GM10847 (cell line): ENCODE results near the gene DNAI2.

Experiments
- POLR2A ChIP-seq: IDR thresholded peaks from 2 replicates; pipeline ENCODE4 v1.6.1; 2011; ENCODE audit not compliant: insufficient read length; ENCODE audit errors: extremely low read depth

The DNAI2 gene

DNA sequence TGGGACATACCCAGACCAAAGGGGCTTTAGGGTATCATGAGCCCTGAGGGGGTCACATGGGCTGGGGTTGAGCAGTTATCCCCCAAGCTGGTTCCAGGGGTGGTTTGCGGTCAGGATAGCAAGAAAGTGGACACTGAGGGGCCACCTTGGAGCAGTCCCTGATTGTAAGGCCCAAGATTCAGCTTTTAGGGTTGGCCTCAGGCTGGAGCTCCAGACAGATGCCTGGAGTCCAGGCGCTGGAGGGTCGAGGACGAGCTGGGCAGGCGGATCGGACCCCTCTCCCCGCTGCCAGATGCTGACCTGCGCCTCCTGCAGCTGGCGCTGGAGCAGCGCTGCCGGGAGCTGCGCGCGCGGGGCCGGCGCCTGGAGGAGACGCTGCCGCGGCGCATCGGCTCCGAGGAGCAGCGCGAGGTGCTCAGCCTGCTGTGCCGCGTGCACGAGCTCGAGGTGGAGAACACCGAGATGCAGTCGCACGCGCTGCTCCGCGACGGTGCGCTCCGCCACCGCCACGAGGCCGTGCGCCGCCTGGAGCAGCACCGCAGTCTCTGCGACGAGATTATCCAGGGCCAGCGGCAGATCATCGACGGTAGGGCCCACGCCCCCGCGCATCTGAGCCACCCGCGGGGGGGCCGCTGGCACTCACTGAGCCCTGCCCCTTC is 77.6 kb downstream of the DNAI2 start:
- no peak for TF ChIP-seq POLR2A

DNA sequence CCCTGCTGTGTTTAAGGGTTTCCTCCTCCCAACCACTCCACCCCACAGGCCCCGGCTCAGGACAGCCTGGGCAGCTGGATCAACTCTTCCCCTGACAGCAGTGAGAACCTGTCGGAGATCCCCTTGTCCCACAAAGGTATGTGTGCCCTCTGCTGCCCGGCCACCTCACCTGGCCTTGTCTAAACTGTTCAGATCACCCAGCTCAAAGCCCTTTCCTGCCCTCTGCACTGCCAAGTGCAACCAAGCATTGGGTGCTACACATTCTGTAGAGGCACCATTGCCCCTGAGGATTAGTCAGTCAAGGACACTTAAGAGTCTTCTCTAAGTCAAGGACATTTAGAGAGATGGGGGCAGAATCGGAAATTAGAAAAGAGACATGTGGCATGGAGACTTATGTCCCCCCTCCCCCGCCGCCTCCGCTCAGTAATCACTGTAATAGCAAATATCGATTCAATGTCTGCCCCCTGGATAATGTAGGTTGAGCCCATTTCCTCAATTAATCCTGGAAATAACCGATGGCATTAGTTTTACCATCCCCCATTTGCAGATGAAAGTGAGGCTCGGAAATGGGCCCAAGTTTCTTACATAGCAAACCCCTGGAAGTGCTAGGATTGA is 79.5 kb downstream of the DNAI2 start:
- TF ChIP-seq POLR2A = no peak

DNA sequence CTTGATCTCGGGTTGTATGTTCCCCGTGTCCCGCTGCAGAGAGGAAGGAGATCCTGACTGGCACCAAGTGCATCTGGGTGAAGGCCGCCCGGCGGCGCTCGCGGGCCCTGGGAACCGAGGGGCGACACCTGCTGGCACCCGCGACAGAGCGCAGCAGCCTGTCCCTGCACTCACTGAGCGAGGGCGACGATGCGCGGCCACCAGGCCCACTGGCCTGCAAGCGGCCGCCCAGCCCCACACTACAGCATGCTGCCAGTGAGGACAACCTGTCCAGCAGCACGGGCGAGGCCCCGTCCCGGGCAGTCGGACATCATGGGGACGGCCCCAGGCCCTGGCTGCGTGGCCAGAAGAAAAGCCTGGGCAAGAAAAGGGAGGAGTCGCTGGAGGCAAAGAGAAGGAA is 80.1 kb downstream of the DNAI2 start:
- no peak for TF ChIP-seq POLR2A

- no peak for TF ChIP-seq POLR2A
Observed at GRCh38 chr17:74354561-74354960, 80.5 kb downstream of the DNAI2 start.

- no peak for TF ChIP-seq POLR2A
Observed at GRCh38 chr17:74355065-74355464, 81.0 kb downstream of the DNAI2 start.

GRCh38 chr17:74356646-74357465 is 82.8 kb downstream of the DNAI2 start:
- TF ChIP-seq POLR2A = no peak

DNA sequence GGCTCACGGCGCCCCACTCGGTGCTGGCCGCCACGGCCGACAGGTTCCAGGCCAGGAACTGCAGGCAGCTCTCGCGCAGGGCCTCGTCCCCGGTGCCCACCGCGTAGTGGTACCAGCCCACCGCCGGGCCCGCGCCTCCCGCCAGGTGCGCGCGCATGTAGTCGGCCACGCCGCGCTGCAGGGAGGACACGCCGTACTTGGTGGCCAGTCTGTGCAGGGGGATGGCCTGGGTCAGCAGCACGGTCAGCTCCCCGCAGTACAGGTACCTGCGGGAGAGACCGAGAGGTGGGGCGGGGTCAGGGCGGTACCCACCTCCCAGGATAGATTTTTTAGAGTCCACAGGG is 83.4 kb downstream of the DNAI2 start:
- TF ChIP-seq POLR2A = no peak

GRCh38 chr17:74358697-74359096 is 84.7 kb downstream of the DNAI2 start:
- no peak for TF ChIP-seq POLR2A

- no peak for TF ChIP-seq POLR2A
Observed at GRCh38 chr17:74359916-74360315, 85.9 kb downstream of the DNAI2 start.

- TF ChIP-seq POLR2A = no peak
Observed at GRCh38 chr17:74360899-74361229, 86.8 kb downstream of the DNAI2 start.

GRCh38 chr17:74361230-74362068 is 87.4 kb downstream of the DNAI2 start, which contains the start of gene BTBD17:
TSS of gene BTBD17 (minus strand) at chr17:74361868. CDS start at chr17:74361819, 49 bp downstream.
- TF ChIP-seq POLR2A = no peak

GRCh38 chr17:74362069-74362405 is 88.0 kb downstream of the DNAI2 start:
- no peak for TF ChIP-seq POLR2A

DNA sequence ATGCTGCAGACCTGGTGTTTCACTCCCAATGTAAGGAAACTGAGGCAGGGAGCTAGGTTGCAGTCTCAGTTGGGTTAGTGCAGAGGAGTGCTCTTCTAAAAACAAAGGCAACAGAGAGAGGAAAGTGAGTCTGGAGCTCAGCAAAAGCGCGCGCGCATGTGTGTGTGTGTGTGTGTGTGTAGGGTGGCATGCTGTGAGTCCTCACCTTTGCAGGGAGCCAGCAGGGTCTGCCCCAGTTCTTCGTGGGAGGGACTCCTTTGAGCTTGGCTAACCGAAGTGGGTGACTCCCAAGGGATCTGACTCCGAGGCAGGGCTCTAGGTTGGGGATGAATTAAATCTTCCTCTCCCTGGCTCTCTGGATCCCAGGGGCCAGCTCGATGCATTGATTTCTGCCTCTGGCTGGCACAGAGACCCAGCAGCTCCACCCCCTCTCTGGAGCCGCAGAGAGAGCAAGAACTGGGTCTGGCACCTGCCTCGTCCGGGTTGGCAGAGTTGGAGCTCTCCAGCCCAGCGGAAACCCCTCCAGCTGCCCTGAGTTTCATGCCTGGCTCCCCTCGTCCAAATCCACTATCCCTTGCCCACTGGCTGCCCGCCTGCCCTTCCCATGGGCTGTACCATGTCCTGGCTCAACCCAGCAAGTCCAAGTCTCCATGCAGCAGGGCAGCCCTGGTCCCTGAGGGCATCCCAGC is 88.9 kb downstream of the DNAI2 start:
- TF ChIP-seq POLR2A = no peak
